ENCODE results near the gene SUSD1. TPM values are rescaled to one million over a fixed set of nuclear protein-coding genes. Genes with fewer than 3 reads are reported as not detected.

SUSD1 gene
- total RNA-seq, 4 donors from 2014 or later = 5.9 to 10.0 (median 7.4) TPM

DNA sequence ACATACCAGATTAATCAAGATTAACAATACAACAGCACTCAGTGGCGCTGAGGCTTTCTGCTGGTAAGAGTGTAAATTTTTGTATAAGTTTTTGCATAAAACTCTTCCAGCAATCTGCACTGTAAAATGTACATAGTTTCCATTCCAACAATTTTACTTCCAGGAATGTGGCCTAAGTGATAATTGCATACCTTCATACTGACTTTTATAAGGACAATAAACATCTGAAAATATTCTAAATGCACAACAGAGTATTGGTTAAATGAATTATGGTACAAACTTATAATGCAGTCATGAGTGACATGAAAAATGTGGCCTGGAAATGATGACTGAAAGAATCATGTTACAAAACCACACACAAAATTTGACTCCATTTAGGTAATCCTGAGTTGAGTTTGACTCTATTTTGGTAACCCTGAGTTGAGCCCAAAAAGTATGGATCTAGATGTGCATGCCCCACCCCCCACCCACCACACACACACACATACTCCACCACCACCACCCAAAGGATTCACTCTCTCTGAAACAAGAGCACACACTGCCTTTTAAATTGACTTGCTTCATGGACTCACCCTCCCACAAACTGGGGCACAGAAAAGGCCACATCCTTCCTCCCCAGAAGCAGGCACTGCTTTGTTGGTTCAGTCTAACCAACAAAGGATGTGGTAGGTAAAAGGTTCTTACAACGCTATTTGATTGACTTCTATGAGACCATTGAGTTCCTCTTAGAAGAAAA is 137.6 kb downstream of the SUSD1 start:
- no peak overlapping the region for H3K4me3 ChIP-seq
- 74% methylated on average over 2 of the region's 2 CpGs; no CpG with 5 or more reads in 1 of the 2 donors for WGBS, 2 donors (ENCODE audit: low coverage in 1 of 2)
- H3K36me3 ChIP-seq = no peaks in the 10 kb centered on the region
- no peaks in the 10 kb centered on the region for H3K9me3 ChIP-seq
- H3K4me1 ChIP-seq = peaks cover 0 to 23% (median 0%) of the 10 kb centered on the region in 3 donors
- H3K27ac ChIP-seq = no peak overlapping the region
- no peaks in the 10 kb centered on the region for H3K27me3 ChIP-seq
- TF ChIP-seq, protein P1, sequence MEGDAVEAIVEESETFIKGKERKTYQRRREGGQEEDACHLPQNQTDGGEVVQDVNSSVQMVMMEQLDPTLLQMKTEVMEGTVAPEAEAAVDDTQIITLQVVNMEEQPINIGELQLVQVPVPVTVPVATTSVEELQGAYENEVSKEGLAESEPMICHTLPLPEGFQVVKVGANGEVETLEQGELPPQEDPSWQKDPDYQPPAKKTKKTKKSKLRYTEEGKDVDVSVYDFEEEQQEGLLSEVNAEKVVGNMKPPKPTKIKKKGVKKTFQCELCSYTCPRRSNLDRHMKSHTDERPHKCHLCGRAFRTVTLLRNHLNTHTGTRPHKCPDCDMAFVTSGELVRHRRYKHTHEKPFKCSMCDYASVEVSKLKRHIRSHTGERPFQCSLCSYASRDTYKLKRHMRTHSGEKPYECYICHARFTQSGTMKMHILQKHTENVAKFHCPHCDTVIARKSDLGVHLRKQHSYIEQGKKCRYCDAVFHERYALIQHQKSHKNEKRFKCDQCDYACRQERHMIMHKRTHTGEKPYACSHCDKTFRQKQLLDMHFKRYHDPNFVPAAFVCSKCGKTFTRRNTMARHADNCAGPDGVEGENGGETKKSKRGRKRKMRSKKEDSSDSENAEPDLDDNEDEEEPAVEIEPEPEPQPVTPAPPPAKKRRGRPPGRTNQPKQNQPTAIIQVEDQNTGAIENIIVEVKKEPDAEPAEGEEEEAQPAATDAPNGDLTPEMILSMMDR (IDR thresholded peaks at IDR 0.05) = no peak
- no peak for TF ChIP-seq POLR2A (IDR thresholded peaks at IDR 0.05)
- ATAC-seq = no peak

GRCh38 chr9:112035166-112035826 is 139.8 kb downstream of the SUSD1 start:
- no peak overlapping the region for H3K4me3 ChIP-seq
- H3K27me3 ChIP-seq = no peaks in the 10 kb centered on the region
- TF ChIP-seq EP300 (IDR thresholded peaks at IDR 0.05) = no peak
- TF ChIP-seq POLR2AphosphoS5 (IDR thresholded peaks at IDR 0.05) = no peak
- TF ChIP-seq, protein P1 (IDR thresholded peaks at IDR 0.05) = no peak
- no peak for TF ChIP-seq POLR2A (IDR thresholded peaks at IDR 0.05)
- 45 to 70% methylated on average over 2 to 5 of the region's 6 CpGs for WGBS, 2 donors (ENCODE audit: low coverage in 1 of 2)
- ATAC-seq = no peak
- no peak overlapping the region for H3K27ac ChIP-seq
- H3K9me3 ChIP-seq = no peaks in the 10 kb centered on the region
- H3K36me3 ChIP-seq = no peaks in the 10 kb centered on the region
- H3K4me1 ChIP-seq = peaks cover 0 to 25% (median 0%) of the 10 kb centered on the region in 3 donors

GRCh38 chr9:112034216-112034611 is 140.9 kb downstream of the SUSD1 start:
- Histone ChIP-seq H3K27me3 (no peaks in the 10 kb centered on the region), H3K4me1 (peaks cover 2 to 31% (median 3%) of the 10 kb centered on the region in 3 donors), H3K4me3 (no peak overlapping the region), H3K27ac (no peak overlapping the region), H3K9me3 (no peaks in the 10 kb centered on the region), H3K36me3 (no peaks in the 10 kb centered on the region)
- TF ChIP-seq, protein P1 (IDR thresholded peaks at IDR 0.05) = no peak
- TF ChIP-seq POLR2AphosphoS5 (IDR thresholded peaks at IDR 0.05) (no peak), EP300 (IDR thresholded peaks at IDR 0.05) (no peak), POLR2A (IDR thresholded peaks at IDR 0.05) (no peak)
- ATAC-seq = no peak
- 90 to 100% methylated on average over 2 of the region's 2 CpGs for WGBS, 2 donors (ENCODE audit: low coverage in 1 of 2)

DNA sequence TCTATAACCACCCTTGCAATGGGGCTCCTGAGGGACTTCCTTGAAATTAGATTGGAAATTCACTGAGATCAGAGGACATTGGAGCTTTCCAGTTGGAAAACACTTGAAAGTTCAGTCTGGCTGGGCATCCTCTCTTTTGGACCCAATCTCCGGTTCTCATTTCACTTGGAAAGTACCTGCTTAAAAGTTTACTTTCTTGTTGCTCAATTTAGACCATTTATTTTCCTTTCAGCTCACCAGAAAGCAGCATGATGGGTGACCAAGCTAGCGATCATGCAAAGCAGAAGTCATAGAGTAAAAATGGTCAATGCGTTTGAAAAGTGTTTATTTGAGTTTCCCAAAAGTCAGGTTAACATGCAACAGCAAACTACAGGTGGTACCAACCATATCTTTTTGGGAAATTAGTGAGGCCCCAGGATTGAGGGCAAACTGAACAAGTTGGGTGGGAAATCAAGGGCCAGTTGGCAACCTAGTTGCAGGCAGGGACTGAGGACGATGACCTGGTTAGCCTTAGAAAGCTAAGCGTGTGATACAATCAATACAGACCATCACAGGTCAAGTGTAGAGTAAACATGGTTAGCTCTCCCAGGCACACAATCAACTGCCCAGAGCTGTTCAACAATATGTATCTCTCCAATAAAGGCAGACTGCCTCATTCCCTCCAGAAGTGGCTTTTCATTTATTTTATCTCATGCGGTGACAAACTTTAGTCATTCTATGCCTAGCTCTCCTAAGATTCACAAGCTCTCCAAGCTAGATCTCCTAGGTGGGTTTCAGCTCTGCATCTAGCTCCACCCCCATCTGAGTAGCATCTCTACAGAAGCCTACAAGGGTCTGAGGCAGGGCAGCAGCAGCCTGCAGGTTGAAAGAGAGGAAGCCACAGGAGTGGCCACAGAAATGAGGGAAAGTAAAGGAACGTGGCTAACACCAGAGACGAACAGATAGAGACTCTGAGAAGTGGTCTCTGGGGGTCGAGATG is 141.6 kb downstream of the SUSD1 start:
- Histone ChIP-seq H3K4me1 (peaks cover 2 to 31% (median 3%) of the 10 kb centered on the region in 3 donors), H3K27me3 (no peaks in the 10 kb centered on the region), H3K27ac (no peak overlapping the region), H3K9me3 (no peaks in the 10 kb centered on the region), H3K4me3 (no peak overlapping the region), H3K36me3 (no peaks in the 10 kb centered on the region)
- WGBS, 2 donors (ENCODE audit: low coverage in 1 of 2) = 68 to 86% methylated on average over 9 of the region's 9 CpGs
- ATAC-seq = no peak
- TF ChIP-seq EP300 (IDR thresholded peaks at IDR 0.05) (no peak), POLR2A (IDR thresholded peaks at IDR 0.05) (no peak), POLR2AphosphoS5 (IDR thresholded peaks at IDR 0.05) (no peak)
- TF ChIP-seq, protein P1 (IDR thresholded peaks at IDR 0.05) = no peak
